ENCODE results near the gene CA10. TPM values are rescaled to one million over a fixed set of nuclear protein-coding genes. Genes with fewer than 3 reads are reported as not detected.

Gene CA10
- total and polyA plus RNA-seq, 4 donors: 30.0 to 130 (median 99.2) TPM

GRCh38 chr17:51611585-51611984, 546.9 kb downstream of the CA10 start:
- WGBS (ENCODE audit: insufficient coverage): 84% methylated on average over 3 of the region's 6 CpGs
- peak in 1 of 6 donors; percentile 13 for DNase-seq (ENCODE audit: low read depth in 4 of 6, low spot score in 6 of 6)
- H3K4me3 ChIP-seq (ENCODE audit: low read depth, low read length): no peak overlapping the region

DNA sequence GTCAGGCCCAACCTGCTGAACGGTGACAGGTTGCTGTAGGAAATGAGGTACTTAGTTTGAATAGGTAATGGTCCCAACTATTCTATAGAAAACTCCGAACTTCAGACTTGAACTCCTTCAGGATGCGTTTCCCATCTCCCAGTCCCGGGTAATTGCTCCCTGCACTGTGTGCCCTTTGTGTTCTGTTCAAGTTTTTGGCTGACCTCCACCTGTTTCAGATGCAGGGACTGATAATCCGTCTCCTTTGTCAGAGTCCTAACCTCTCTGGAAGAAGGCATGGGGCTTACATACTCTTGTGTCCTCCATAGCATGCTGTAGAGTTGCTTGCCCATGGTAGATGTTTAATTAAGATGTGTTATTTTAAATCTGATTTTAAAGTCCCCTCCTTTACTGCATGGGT, 547.7 kb downstream of the CA10 start:
- H3K4me3 ChIP-seq (ENCODE audit: low read depth, low read length): no peak overlapping the region
- no peaks in the 10 kb centered on the region for H3K9me3 ChIP-seq (ENCODE audit: control insufficient read depth, insufficient read depth, low read length)
- no peak for DNase-seq (ENCODE audit: low read depth in 4 of 6, low spot score in 6 of 6)
- H3K27me3 ChIP-seq (ENCODE audit: control insufficient read depth, insufficient read depth, low read length): peaks cover 2% of the 10 kb centered on the region
- no peaks in the 10 kb centered on the region for H3K36me3 ChIP-seq (ENCODE audit: control insufficient read depth, insufficient read depth, low read length)
- H3K4me1 ChIP-seq (ENCODE audit: control insufficient read depth, insufficient read depth, low read length): peaks cover 6% of the 10 kb centered on the region
- no peak overlapping the region for H3K27ac ChIP-seq (ENCODE audit: low read depth, low read length)
- 75% methylated on average over 4 of the region's 5 CpGs for WGBS (ENCODE audit: insufficient coverage)

More at GRCh38 chr17:51611585-51611984, 546.9 kb downstream of the CA10 start:
- Histone ChIP-seq H3K4me1 (ENCODE audit: control insufficient read depth, insufficient read depth, low read length) (peaks cover 6% of the 10 kb centered on the region), H3K9me3 (ENCODE audit: control insufficient read depth, insufficient read depth, low read length) (no peaks in the 10 kb centered on the region), H3K27ac (ENCODE audit: low read depth, low read length) (no peak overlapping the region), H3K36me3 (ENCODE audit: control insufficient read depth, insufficient read depth, low read length) (no peaks in the 10 kb centered on the region), H3K27me3 (ENCODE audit: control insufficient read depth, insufficient read depth, low read length) (peaks cover 2% of the 10 kb centered on the region)

GRCh38 chr17:51610155-51610554, 548.4 kb downstream of the CA10 start:
- WGBS (ENCODE audit: insufficient coverage): 91% methylated on average over 3 of the region's 4 CpGs
- peaks cover 6% of the 10 kb centered on the region for H3K4me1 ChIP-seq (ENCODE audit: control insufficient read depth, insufficient read depth, low read length)
- no peak overlapping the region for H3K4me3 ChIP-seq (ENCODE audit: low read depth, low read length)
- H3K9me3 ChIP-seq (ENCODE audit: control insufficient read depth, insufficient read depth, low read length): no peaks in the 10 kb centered on the region
- DNase-seq (ENCODE audit: low read depth in 4 of 6, low spot score in 6 of 6): no peak
- H3K27ac ChIP-seq (ENCODE audit: low read depth, low read length): no peak overlapping the region
- H3K27me3 ChIP-seq (ENCODE audit: control insufficient read depth, insufficient read depth, low read length): peaks cover 2% of the 10 kb centered on the region
- no peaks in the 10 kb centered on the region for H3K36me3 ChIP-seq (ENCODE audit: control insufficient read depth, insufficient read depth, low read length)

GRCh38 chr17:51608251-51608933, 550.1 kb downstream of the CA10 start:
- 81% methylated on average over 4 of the region's 9 CpGs for WGBS (ENCODE audit: insufficient coverage)
- no peak overlapping the region for H3K4me3 ChIP-seq (ENCODE audit: low read depth, low read length)
- H3K9me3 ChIP-seq (ENCODE audit: control insufficient read depth, insufficient read depth, low read length): no peaks in the 10 kb centered on the region
- H3K27ac ChIP-seq (ENCODE audit: low read depth, low read length): no peak overlapping the region
- peaks cover 6% of the 10 kb centered on the region for H3K4me1 ChIP-seq (ENCODE audit: control insufficient read depth, insufficient read depth, low read length)
- H3K27me3 ChIP-seq (ENCODE audit: control insufficient read depth, insufficient read depth, low read length): peaks cover 2% of the 10 kb centered on the region
- H3K36me3 ChIP-seq (ENCODE audit: control insufficient read depth, insufficient read depth, low read length): no peaks in the 10 kb centered on the region
- DNase-seq (ENCODE audit: low read depth in 4 of 6, low spot score in 6 of 6): peak in 1 of 6 donors; percentile 64

DNA sequence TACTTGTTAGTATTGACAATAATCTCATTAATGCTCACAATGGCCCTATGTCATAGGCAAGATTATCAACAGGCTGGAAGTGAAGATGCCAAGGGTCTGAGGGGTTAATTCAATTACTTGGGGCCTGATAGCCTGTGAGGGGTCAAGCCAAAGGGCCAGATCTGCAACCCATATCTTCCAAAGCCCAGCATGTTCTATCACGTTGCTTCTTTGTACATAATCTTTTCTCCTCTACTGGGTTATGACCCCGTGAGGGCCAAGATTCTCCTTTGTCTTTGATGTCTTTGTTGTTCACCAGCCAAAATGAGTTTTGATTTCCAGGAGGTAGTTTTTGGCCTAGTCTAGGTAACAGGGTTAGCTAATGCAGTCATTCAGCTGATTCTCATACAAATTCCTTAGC, 551.0 kb downstream of the CA10 start:
- Histone ChIP-seq H3K27me3 (ENCODE audit: control insufficient read depth, insufficient read depth, low read length) (peaks cover 2% of the 10 kb centered on the region), H3K9me3 (ENCODE audit: control insufficient read depth, insufficient read depth, low read length) (no peaks in the 10 kb centered on the region), H3K36me3 (ENCODE audit: control insufficient read depth, insufficient read depth, low read length) (no peaks in the 10 kb centered on the region), H3K4me1 (ENCODE audit: control insufficient read depth, insufficient read depth, low read length) (peaks cover 6% of the 10 kb centered on the region), H3K27ac (ENCODE audit: low read depth, low read length) (no peak overlapping the region), H3K4me3 (ENCODE audit: low read depth, low read length) (no peak overlapping the region)
- no CpG with 5 or more reads among the region's 2 CpGs for WGBS (ENCODE audit: insufficient coverage)
- DNase-seq (ENCODE audit: low read depth in 4 of 6, low spot score in 6 of 6): no peak

DNA sequence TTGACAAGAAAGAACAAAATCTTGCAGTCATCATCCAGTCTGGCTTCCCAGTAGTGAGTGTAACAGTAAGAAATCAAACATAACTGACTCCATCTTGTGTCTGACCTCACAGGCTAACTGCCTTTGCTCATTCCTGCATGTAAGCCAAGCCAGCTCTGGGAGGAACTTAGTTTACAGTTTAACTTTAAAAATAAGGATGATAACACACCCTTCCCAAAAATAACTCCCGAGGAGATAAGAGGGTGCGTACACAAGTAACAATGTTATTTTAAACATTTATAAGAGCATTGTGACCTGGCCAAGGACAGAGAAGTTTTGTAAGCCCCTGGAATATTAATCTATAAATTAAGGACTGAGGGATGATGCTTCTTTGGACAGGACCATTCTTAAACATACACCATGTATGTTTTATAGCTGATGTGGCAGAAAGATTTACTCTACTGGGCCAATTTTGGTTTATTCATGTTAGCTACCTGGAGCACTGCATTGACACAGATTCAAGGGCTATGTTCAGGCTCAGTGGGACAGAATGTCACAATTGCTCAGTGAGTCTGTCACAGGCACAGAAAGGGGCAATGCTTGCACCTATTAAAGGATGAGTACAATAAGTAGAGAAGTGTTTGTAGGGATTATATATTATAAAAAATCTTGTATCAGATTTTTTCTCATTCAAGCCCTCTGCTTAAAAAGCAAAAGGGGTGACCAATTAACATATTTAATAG, 554.1 kb downstream of the CA10 start:
- Histone ChIP-seq H3K27ac (ENCODE audit: low read depth, low read length) (no peak overlapping the region), H3K27me3 (ENCODE audit: control insufficient read depth, insufficient read depth, low read length) (no peaks in the 10 kb centered on the region), H3K4me3 (ENCODE audit: low read depth, low read length) (no peak overlapping the region), H3K9me3 (ENCODE audit: control insufficient read depth, insufficient read depth, low read length) (no peaks in the 10 kb centered on the region), H3K4me1 (ENCODE audit: control insufficient read depth, insufficient read depth, low read length) (no peaks in the 10 kb centered on the region), H3K36me3 (ENCODE audit: control insufficient read depth, insufficient read depth, low read length) (no peaks in the 10 kb centered on the region)
- no peak for DNase-seq (ENCODE audit: low read depth in 4 of 6, low spot score in 6 of 6)
- WGBS (ENCODE audit: insufficient coverage): no CpG with 5 or more reads among the region's 2 CpGs

DNA sequence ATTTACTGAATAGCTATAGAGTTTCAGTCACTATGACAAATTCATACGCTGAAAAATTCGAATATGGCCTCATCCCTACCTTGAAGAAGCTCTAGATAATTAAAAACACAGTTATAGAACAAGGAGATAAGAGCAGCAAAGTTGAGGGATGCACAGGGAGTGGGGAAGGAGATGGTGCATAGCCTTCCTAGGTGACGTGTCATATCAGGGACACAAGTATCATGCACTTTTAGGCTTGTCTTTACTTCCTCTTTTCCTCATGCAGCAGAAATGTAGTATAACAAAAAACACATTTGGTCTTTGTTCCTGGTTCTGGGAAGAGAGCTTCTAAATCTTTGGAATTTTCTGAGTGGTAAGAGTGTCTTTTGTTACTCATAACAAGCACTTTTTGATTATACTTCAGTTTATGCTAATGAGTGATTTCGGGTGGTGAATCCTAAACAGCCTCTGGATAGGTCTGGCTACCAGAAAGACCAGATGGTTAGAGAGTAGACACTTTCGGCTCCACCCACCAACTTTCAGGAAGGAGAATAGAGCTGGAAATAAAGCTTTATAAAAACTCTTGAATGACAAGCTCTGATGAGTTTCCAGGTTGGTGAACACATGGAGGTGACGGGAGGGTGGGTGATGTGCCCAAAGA, 556.8 kb downstream of the CA10 start:
- no CpG with 5 or more reads among the region's 6 CpGs for WGBS (ENCODE audit: insufficient coverage)
- Histone ChIP-seq H3K27me3 (ENCODE audit: control insufficient read depth, insufficient read depth, low read length) (no peaks in the 10 kb centered on the region), H3K9me3 (ENCODE audit: control insufficient read depth, insufficient read depth, low read length) (no peaks in the 10 kb centered on the region), H3K4me3 (ENCODE audit: low read depth, low read length) (no peak overlapping the region), H3K27ac (ENCODE audit: low read depth, low read length) (no peak overlapping the region), H3K4me1 (ENCODE audit: control insufficient read depth, insufficient read depth, low read length) (no peaks in the 10 kb centered on the region), H3K36me3 (ENCODE audit: control insufficient read depth, insufficient read depth, low read length) (no peaks in the 10 kb centered on the region)
- no peak for DNase-seq (ENCODE audit: low read depth in 4 of 6, low spot score in 6 of 6)

DNA sequence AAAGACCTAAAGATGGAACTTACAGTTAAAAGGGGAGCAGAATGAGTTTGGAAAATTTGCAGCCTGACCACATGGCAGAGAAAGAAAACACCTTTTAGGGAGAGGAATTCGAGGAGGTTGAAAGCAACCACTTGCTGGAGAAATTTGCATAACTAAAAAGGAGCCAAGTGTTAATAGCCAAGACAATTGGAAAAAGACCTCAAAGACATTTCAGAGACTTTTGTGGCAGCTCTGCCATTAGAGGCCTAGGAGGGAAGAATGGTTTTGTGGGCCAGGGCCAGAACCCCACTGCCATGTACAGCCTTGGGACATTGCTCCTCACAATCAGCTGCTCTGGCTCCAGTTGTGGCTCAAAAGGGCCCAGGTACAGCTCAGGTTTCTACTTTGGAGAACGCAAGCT, 559.7 kb downstream of the CA10 start:
- Histone ChIP-seq H3K36me3 (ENCODE audit: control insufficient read depth, insufficient read depth, low read length) (no peaks in the 10 kb centered on the region), H3K9me3 (ENCODE audit: control insufficient read depth, insufficient read depth, low read length) (no peaks in the 10 kb centered on the region), H3K4me3 (ENCODE audit: low read depth, low read length) (no peak overlapping the region), H3K27me3 (ENCODE audit: control insufficient read depth, insufficient read depth, low read length) (no peaks in the 10 kb centered on the region), H3K27ac (ENCODE audit: low read depth, low read length) (no peak overlapping the region), H3K4me1 (ENCODE audit: control insufficient read depth, insufficient read depth, low read length) (peaks cover 5% of the 10 kb centered on the region)
- WGBS (ENCODE audit: insufficient coverage): 52% methylated on average over 2 of the region's 2 CpGs
- DNase-seq (ENCODE audit: low read depth in 4 of 6, low spot score in 6 of 6): no peak

DNA sequence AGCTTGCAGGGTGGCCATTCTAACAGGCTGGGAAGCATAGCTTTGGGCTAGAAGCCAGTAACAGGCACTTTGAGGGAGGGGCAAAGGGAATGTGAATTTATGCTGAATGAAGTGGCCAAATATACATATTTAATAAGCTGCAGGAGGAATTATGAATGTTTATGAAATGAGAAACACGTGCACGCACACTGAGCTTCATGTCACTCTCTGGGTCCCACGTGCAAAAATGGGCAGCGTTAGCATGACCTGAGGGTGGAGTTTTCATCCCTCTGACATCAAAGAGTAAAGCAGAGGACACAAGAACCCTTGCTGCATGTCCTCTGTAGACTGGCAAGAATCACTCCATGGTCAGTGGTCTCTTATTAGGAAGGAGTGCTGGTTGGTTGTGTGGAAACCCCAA, 561.2 kb downstream of the CA10 start:
- H3K4me3 ChIP-seq (ENCODE audit: low read depth, low read length): no peak overlapping the region
- no peaks in the 10 kb centered on the region for H3K9me3 ChIP-seq (ENCODE audit: control insufficient read depth, insufficient read depth, low read length)
- H3K27me3 ChIP-seq (ENCODE audit: control insufficient read depth, insufficient read depth, low read length): no peaks in the 10 kb centered on the region
- no peaks in the 10 kb centered on the region for H3K36me3 ChIP-seq (ENCODE audit: control insufficient read depth, insufficient read depth, low read length)
- 93% methylated on average over 4 of the region's 4 CpGs for WGBS (ENCODE audit: insufficient coverage)
- no peak for DNase-seq (ENCODE audit: low read depth in 4 of 6, low spot score in 6 of 6)
- no peak overlapping the region for H3K27ac ChIP-seq (ENCODE audit: low read depth, low read length)
- peaks cover 5% of the 10 kb centered on the region for H3K4me1 ChIP-seq (ENCODE audit: control insufficient read depth, insufficient read depth, low read length)
